WTC11 (cell line): ENCODE data around the gene NME4. TPM values are rescaled to one million over a fixed set of nuclear protein-coding genes. Genes with fewer than 3 reads are reported as not detected.

Source experiments
- ATAC-seq: fragments of 200-7000 bp; cut with Tn5 transposase; 2 replicates; pipeline ENCODE4 v1.10.0; 2021; ENCODE audit warnings: mild to moderate bottlenecking, moderate library complexity
- CTCF ChIA-PET: fragments of 300-600 bp; sonication (Branson Sonifier 250); formaldehyde crosslinking; loops from one replicate; lab custom pipeline; 2021; ENCODE audit warnings: antibody characterized with exemption; lab: Charles Lee
- POLR2A ChIA-PET: fragments of 350-600 bp; sonication (Branson Sonifier 250); formaldehyde crosslinking; loops from one replicate; lab custom pipeline; 2021; ENCODE audit warnings: antibody characterized with exemption; lab: Charles Lee
- DNase-seq: peaks from one replicate; pipeline ENCODE4 v3.0.0; 2021; ENCODE audit warnings: low spot score
- H3K27ac Mint-ChIP-seq: 2 replicates; pipeline ENCODE4 v1.8.0; 2021; ENCODE audit warnings: mixed read lengths
- H3K27me3 Mint-ChIP-seq: 2 replicates; pipeline ENCODE4 v1.8.0; 2021; ENCODE audit warnings: low read depth, mild to moderate bottlenecking, moderate library complexity, mixed read lengths
- H3K36me3 Mint-ChIP-seq: 2 replicates; pipeline ENCODE4 v1.8.0; 2021; ENCODE audit warnings: mixed read lengths
- H3K4me1 Mint-ChIP-seq: 2 replicates; pipeline ENCODE4 v1.8.0; 2022; ENCODE audit warnings: mixed read lengths
- H3K4me3 Mint-ChIP-seq: 2 replicates; pipeline ENCODE4 v1.8.0; 2021; ENCODE audit warnings: mild to moderate bottlenecking, moderate library complexity, mixed read lengths
- H3K9me3 Mint-ChIP-seq: 2 replicates; pipeline ENCODE4 v1.8.0; 2021; ENCODE audit warnings: mixed read lengths
- ATF2 ChIP-seq: sonication (generic); formaldehyde crosslinking; IDR thresholded peaks from 2 replicates; pipeline ENCODE4 v1.8.1; 2022; ENCODE audit warnings: low read depth, missing genetic modification reagents, borderline replicate concordance
- CREM ChIP-seq: sonication (generic); formaldehyde crosslinking; IDR thresholded peaks from 2 replicates; pipeline ENCODE4 v1.8.1; 2022; ENCODE audit warnings: mild to moderate bottlenecking, missing genetic modification reagents, moderate library complexity
- ESRRA ChIP-seq: sonication (generic); formaldehyde crosslinking; IDR thresholded peaks from 2 replicates; pipeline ENCODE4 v1.8.1; 2022; ENCODE audit warnings: mild to moderate bottlenecking, missing genetic modification reagents, borderline replicate concordance
- FOXJ3 ChIP-seq: sonication (generic); formaldehyde crosslinking; IDR thresholded peaks from 2 replicates; pipeline ENCODE4 v1.9.0; 2021; ENCODE audit warnings: missing genetic modification reagents, mild to moderate bottlenecking, borderline replicate concordance
- GABPB1 ChIP-seq: sonication (generic); formaldehyde crosslinking; IDR thresholded peaks from 2 replicates; pipeline ENCODE4 v1.8.1; 2023; ENCODE audit warnings: mild to moderate bottlenecking, missing genetic modification reagents
- HMGA2 ChIP-seq: fragments of 250-450 bp; sonication (Bioruptor Pico); IDR thresholded peaks from 2 replicates; pipeline ENCODE4 v1.4.0; 2021; ENCODE audit warnings: mild to moderate bottlenecking, moderate library complexity
- HMGXB4 ChIP-seq: sonication (generic); formaldehyde crosslinking; IDR thresholded peaks from 2 replicates; pipeline ENCODE4 v1.8.1; 2023; ENCODE audit warnings: mild to moderate bottlenecking, moderate library complexity, missing genetic modification reagents
- IRF2 ChIP-seq: sonication (generic); formaldehyde crosslinking; IDR thresholded peaks from 2 replicates; pipeline ENCODE4 v1.8.0; 2022; ENCODE audit warnings: low read depth, missing genetic modification reagents, borderline replicate concordance
- NR3C1 ChIP-seq: sonication (generic); formaldehyde crosslinking; conservative IDR thresholded peaks from 2 replicates; pipeline ENCODE4 v1.8.1; 2023; ENCODE audit warnings: low read depth, mild to moderate bottlenecking, missing genetic modification reagents
- SP1 ChIP-seq: sonication (generic); formaldehyde crosslinking; conservative IDR thresholded peaks from 2 replicates; pipeline ENCODE4 v1.8.1; 2022; ENCODE audit warnings: missing genetic modification reagents
- ZNF232 ChIP-seq: sonication (generic); formaldehyde crosslinking; IDR thresholded peaks from 2 replicates; pipeline ENCODE4 v1.8.0; 2022; ENCODE audit warnings: mild to moderate bottlenecking, missing genetic modification reagents
- ZNF281 ChIP-seq: sonication (generic); formaldehyde crosslinking; IDR thresholded peaks from 2 replicates; pipeline ENCODE4 v1.8.0; 2023; ENCODE audit warnings: mild to moderate bottlenecking, missing genetic modification reagents
- ZNF671 ChIP-seq: fragments of 250-450 bp; sonication (Bioruptor Pico); IDR thresholded peaks from 2 replicates; pipeline ENCODE4 v1.8.0; 2021; ENCODE audit warnings: mild to moderate bottlenecking
- total RNA-seq: library from RNA; stranded (reverse); gene quantifications from 3 replicates; pipeline ENCODE4 v1.2.3, GENCODE V29; 2021
- TF ChIP-seq, protein P1 (sequence below): sonication (generic); formaldehyde crosslinking; conservative IDR thresholded peaks from 2 replicates; pipeline ENCODE4 v1.8.1; 2022; ENCODE audit warnings: mild to moderate bottlenecking, missing genetic modification reagents
- TF ChIP-seq, protein P2 (sequence below): fragments of 250-450 bp; sonication (Bioruptor Pico); IDR thresholded peaks from 2 replicates; pipeline ENCODE4 v2.1.2; 2022; ENCODE audit warnings: mild to moderate bottlenecking, moderate library complexity
- TF ChIP-seq, protein P3 (sequence below): fragments of 250-450 bp; sonication (Bioruptor Pico); IDR thresholded peaks from 2 replicates; pipeline ENCODE4 v1.8.0; 2021; ENCODE audit warnings: mild to moderate bottlenecking

The NME4 gene
- total RNA-seq, 1 experiment from 2014 or later, result 467 TPM

DNA sequence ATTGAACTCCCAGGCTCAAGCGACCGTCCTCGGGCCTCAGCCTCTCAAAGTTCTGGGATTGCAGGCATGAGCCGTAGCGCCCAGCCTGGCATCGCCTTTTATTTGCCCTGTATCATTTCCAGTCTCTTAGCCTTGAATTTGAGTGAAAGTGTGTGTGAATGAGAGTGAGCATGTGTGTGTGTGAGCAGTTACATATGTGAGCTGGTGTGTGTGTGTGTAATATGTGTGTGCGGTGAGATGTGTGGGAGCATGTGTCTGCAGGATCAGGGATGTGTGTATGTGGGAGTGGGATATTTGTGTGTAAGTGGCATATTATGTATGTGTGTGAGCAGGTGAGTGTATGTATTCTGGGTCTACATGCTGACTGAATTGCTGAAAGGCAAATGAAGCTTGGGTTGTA lies 33.9 kb downstream of the NME4 start:
- CTCF ChIA-PET, result interaction anchor here (1.3 kb wide), 1 partner anchor 57 kb away, joined by 7 read pairs; no protein-coding TSS in a partner anchor
- ATAC-seq (no peak), DNase-seq (no peak)
- no peak for TF ChIP-seq IRF2 (CRISPR knock-in tag)
- Mint-ChIP-seq H3K27ac (no peak overlapping the region), H3K9me3 (no peaks in the 10 kb centered on the region), H3K27me3 (peaks cover 14% of the 10 kb centered on the region), H3K4me1 (peaks cover 9% of the 10 kb centered on the region), H3K4me3 (no peak overlapping the region), H3K36me3 (peaks cover 2% of the 10 kb centered on the region)
- POLR2A ChIA-PET, result no interaction called here

DNA sequence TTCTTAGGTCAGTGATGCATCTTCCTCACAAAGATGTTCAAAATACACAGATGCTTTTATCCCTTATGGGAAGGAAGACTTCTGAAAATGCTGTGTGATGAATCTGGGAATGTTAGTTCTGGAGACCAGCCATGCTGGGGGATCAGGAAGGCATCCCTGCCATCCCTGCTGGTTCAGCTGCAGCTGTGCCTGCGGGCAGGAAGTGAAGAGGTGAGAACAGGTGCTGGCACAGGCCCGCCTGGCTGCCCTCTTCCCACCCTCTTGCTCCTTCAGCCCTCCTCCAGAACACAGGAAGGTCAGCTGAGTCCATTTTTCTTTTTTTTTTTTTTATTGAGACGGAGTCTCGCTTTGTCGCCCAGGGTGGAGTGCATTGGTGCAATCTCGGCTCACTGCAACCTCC lies 43.6 kb downstream of the NME4 start:
- CTCF ChIA-PET, result interaction anchor here (0.6 kb wide), 1 partner anchor 13 kb away, joined by 3 read pairs; no protein-coding TSS in a partner anchor
- no peak for ATAC-seq
- H3K27me3 Mint-ChIP-seq, result no peaks in the 10 kb centered on the region
- H3K4me1 Mint-ChIP-seq, result peaks cover 3% of the 10 kb centered on the region; the same call in 1 of the 2 replicates
- POLR2A ChIA-PET, result no interaction called here
- TF ChIP-seq SP1 (no peak), ZNF281 (CRISPR knock-in tag) (no peak), GABPB1 (CRISPR knock-in tag) (no peak), ZNF671 (CRISPR knock-in tag) (no peak), ZNF232 (CRISPR knock-in tag) (no peak), ESRRA (CRISPR knock-in tag) (no peak), ATF2 (CRISPR knock-in tag) (no peak), FOXJ3 (CRISPR knock-in tag) (no peak), CREM (no peak), NR3C1 (CRISPR knock-in tag) (no peak)
- TF ChIP-seq, protein P1, sequence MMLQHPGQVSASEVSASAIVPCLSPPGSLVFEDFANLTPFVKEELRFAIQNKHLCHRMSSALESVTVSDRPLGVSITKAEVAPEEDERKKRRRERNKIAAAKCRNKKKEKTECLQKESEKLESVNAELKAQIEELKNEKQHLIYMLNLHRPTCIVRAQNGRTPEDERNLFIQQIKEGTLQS (CRISPR knock-in tag), result no peak
- H3K36me3 Mint-ChIP-seq, result no peaks in the 10 kb centered on the region
- no peaks in the 10 kb centered on the region for H3K9me3 Mint-ChIP-seq
- no peak overlapping the region for H3K4me3 Mint-ChIP-seq
- no peak for DNase-seq
- no peak overlapping the region for H3K27ac Mint-ChIP-seq

DNA sequence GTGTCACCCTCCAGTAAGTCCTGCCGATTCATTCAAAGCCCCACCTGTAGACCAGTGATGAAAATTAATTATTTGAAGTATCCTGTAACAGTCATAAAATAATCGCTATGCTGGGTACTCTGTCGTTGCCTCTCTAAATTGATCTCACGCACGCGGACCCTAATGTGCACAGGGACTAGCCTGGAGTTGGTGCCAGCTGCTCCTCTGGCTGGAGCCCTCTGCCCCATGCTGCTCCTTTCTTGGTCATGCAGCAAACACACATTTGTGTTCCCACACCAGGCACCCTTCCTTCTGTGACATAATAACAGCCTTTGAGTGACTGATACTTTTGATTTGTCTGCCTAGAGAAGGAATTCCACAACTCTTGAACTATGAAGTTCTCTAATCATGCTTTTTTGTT lies 44.4 kb downstream of the NME4 start:
- Mint-ChIP-seq H3K27ac (peak overlapping the region; percentile 72), H3K27me3 (no peaks in the 10 kb centered on the region)
- CTCF ChIA-PET, result interaction anchor here (1.5 kb wide), 1 partner anchor 138 kb away, joined by 3 read pairs; no protein-coding TSS in a partner anchor
- TF ChIP-seq, protein P2, sequence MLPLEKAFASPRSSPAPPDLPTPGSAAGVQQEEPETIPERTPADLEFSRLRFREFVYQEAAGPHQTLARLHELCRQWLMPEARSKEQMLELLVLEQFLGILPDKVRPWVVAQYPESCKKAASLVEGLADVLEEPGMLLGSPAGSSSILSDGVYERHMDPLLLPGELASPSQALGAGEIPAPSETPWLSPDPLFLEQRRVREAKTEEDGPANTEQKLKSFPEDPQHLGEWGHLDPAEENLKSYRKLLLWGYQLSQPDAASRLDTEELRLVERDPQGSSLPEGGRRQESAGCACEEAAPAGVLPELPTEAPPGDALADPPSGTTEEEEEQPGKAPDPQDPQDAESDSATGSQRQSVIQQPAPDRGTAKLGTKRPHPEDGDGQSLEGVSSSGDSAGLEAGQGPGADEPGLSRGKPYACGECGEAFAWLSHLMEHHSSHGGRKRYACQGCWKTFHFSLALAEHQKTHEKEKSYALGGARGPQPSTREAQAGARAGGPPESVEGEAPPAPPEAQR (CRISPR knock-in tag), result no peak
- TF ChIP-seq HMGXB4 (CRISPR knock-in tag) (no peak), HMGA2 (no peak), ATF2 (CRISPR knock-in tag) (no peak)
- TF ChIP-seq, protein P3, sequence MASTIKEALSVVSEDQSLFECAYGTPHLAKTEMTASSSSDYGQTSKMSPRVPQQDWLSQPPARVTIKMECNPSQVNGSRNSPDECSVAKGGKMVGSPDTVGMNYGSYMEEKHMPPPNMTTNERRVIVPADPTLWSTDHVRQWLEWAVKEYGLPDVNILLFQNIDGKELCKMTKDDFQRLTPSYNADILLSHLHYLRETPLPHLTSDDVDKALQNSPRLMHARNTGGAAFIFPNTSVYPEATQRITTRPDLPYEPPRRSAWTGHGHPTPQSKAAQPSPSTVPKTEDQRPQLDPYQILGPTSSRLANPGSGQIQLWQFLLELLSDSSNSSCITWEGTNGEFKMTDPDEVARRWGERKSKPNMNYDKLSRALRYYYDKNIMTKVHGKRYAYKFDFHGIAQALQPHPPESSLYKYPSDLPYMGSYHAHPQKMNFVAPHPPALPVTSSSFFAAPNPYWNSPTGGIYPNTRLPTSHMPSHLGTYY (CRISPR knock-in tag), result no peak
- TF ChIP-seq, all 79 proteins: peak for 0
- no peaks in the 10 kb centered on the region for H3K36me3 Mint-ChIP-seq
- H3K9me3 Mint-ChIP-seq, result no peaks in the 10 kb centered on the region
- no peak for ATAC-seq
- H3K4me1 Mint-ChIP-seq, result peaks cover 3% of the 10 kb centered on the region; the same call in 1 of the 2 replicates
- POLR2A ChIA-PET, result no interaction called here
- no peak for DNase-seq
- no peak overlapping the region for H3K4me3 Mint-ChIP-seq
